GM18526 (cell line): ENCODE data around the gene TNNI2.

Experiments
- POLR2A ChIP-seq: IDR thresholded peaks from 3 replicates; pipeline ENCODE4 v1.6.1; 2011; ENCODE audit not compliant: insufficient read length; ENCODE audit errors: extremely low read depth

Gene TNNI2

DNA sequence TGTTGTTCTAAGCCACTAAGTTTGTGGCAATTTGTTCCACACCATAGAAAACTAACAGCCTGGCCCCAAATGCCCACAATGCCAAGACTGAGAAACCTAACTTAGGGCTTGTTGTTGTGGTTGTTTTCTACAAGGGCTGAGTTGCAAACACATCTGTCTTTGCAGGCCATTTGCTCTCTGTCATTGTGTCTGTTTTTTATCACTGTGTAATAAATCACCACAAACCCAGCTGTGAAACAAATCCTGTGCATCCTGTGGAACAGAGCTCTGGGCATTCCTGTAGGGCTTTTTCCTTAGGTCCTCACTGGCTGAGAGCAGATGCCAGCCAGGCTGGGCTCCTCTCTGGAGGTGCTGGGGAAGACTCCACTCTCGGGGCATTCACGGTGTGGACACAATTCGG lies 19.7 kb upstream of the TNNI2 start:
- no peak for TF ChIP-seq POLR2A

GRCh38 chr11:1820463-1821325 lies 18.1 kb upstream of the TNNI2 start:
- no peak for TF ChIP-seq POLR2A

GRCh38 chr11:1821562-1821961 lies 17.2 kb upstream of the TNNI2 start:
- no peak for TF ChIP-seq POLR2A

DNA sequence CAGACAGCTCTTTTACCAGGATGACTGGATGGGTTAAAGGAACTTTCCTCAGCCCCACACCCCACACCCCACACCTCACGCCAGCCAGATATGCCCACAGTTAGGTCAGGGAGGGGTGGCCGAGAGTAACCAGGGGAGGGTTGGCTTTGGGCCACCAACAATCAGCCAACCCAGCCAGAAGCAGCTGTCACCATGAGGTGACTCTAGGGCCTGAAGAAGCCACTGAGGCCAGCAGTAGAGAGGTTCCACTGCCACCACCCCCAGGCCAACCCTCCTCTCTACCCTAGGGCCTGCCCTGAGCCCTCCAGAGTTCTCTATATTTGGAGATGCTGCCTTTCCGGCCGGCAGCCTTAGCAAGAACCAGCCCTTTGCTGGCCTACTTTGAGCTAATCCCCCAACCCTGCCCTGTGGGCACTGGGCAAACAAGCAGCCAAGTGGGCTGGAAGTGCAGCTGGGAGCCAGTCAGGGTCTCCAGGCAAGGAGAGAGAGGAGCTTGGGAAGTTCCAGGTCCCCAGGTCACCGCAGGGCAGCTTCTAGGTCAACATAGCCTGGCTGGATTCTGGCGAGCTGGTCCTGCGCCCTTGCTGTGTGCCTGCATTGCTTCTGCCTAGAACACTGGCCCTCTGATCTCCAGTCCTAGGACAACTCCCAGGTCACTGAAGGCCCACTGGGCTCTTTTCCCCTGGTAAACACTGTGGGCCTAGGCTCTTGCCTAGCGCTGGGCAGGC lies 16.0 kb upstream of the TNNI2 start:
- no peak for TF ChIP-seq POLR2A

GRCh38 chr11:1823376-1824220 lies 15.2 kb upstream of the TNNI2 start:
- TF ChIP-seq POLR2A: no peak

DNA sequence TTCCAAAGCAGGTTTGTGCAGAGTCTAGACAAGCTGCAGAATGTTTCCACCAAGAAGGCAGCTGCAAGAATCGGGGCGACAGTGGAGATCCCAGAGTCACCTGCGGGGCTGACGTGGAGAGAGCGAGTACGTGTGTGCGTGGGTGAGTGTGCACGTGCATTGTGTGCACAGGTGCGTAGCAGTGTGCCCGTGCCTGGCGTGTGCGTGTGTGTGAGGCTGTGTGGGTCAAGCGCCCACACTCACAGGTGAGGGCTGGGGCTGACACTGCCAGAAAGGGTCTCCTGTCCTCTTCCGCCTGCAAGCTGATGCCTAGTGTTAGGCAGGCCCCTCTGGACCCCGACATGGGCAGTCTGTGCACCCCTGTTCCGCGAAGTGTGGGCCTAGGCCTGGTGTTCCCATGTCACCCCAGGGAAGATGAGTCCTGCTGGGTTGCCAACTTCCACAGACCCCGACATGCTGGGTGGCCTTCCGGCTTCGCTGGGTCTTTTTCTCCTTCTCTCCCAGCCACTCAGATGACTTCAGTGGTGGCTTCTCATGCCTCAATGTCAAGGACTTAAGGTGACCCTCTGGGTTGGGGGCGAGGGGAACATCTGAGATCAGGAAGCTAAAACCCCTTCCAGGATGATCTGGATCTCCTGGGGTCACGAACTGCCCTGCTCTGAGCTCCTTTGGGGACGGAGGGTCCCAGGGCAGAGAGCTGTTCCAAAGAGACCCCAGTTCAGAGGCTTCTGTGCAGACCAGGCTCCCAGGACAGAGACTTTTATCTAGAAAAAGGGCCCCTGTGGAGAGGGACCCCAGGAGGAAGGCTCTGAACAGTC lies 14.4 kb upstream of the TNNI2 start:
- no peak for TF ChIP-seq POLR2A

DNA sequence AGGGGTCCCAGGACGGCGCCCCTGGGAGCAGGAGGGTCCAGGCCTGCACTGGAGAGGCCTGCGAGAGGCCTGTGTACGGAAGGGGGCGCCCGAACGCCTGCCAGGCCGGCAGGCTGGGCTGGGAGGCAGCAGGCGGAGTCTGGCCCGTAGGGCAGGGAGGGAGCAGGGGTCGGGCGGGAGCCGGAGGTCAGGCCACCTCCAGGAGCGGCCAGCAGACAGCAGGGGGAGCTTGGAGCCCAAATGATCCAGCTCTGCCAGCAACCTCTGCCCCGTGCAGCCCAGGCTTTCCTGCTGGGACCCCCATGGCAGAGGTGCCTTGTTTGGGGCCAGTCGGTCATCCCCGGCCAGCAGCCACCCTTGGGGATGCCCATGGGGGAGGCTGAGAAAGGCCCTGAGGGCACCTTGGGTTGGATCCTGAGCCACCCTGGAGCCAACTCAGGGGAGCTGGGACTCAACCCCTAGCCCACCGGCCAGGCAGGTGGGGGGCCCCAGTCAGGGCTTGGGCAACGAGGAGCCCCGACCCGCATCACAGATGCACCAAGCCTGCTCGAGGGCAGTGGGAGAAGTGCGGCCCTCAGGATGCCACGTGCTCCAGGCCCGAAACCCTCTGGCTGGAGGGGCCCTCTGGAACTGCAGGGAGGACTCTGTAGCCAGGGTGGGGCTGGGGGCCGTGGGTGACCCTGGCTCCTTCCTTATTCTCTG lies 13.6 kb upstream of the TNNI2 start:
- no peak for TF ChIP-seq POLR2A

DNA sequence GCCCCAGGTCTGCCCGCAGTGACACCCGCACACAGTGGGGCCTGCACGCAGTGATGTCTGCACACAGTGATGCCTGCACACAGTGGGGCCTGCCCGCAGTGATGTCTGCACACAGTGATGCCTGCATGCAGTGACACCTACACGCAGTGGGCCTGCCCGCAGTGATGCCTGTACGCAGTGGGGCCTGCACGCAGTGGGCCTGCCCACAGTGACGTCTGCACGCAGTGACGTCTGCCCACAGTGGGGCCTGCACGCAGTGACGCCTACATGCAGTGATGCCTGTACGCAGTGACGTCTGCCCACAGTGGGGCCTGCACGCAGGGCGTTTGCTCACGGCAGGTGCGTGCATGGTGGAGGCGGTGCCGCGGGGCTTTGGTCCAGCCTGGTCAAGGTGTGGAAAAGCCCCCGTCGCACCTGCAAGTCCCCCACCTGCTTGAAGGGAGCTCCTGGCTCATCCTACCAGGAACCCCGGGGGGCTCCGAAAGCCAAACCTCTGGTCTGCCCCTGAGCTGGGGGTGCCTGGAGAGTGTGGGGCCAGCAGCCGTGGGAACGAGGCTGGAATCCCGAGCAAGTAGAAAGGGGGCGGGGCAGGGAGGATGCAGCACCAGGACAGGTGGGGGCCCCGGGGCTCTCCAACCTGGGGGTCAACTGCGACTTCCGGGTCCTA lies 12.9 kb upstream of the TNNI2 start:
- no peak for TF ChIP-seq POLR2A

- TF ChIP-seq POLR2A: no peak
Observed at GRCh38 chr11:1826552-1827094, 12.2 kb upstream of the TNNI2 start.

DNA sequence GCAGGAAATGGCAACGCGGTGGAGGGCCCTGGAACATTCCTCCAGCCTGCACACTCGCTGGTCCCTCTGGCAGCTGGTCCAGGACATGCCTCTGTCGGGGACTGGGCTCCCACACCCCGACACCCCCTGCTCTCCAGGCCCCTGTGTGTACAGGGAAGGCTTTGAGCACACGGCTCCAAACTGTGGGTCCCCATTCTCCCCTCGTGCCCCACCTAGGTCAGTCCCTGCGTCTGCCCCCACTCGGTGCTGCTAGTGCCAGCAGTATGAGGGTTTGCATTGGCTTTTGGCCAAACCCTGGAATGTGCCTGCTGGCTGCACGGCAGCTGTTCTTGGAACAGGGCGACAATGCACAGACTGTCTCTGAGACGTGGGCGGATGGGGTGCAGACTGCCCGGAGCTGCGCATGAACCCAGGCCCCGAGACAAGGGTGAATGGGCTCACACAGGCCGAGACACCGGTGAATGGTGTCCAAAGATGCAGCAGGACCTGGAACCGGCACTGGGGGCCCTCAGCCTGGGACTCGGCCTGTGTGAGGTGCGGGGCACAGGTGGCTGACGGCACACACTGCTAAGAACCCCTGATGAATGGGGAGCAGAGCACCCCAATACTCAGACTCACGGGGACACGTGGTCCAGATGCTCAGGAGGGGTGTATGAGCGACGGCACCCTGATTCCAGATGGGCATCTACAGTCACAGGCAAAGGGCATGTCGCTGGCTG lies 11.5 kb upstream of the TNNI2 start:
- TF ChIP-seq POLR2A: no peak

GRCh38 chr11:1827931-1828330 lies 10.8 kb upstream of the TNNI2 start:
- no peak for TF ChIP-seq POLR2A

GRCh38 chr11:1828542-1828941 lies 10.2 kb upstream of the TNNI2 start:
- TF ChIP-seq POLR2A: no peak
